GM15510 (cell line): ENCODE measurements around the gene POPDC2.

Experiments used
- POLR2A ChIP-seq: IDR thresholded peaks from 3 replicates; pipeline ENCODE4 v1.6.1; 2011; ENCODE audit warnings: borderline replicate concordance; ENCODE audit not compliant: insufficient read length; ENCODE audit errors: extremely low read depth

POPDC2 gene

DNA sequence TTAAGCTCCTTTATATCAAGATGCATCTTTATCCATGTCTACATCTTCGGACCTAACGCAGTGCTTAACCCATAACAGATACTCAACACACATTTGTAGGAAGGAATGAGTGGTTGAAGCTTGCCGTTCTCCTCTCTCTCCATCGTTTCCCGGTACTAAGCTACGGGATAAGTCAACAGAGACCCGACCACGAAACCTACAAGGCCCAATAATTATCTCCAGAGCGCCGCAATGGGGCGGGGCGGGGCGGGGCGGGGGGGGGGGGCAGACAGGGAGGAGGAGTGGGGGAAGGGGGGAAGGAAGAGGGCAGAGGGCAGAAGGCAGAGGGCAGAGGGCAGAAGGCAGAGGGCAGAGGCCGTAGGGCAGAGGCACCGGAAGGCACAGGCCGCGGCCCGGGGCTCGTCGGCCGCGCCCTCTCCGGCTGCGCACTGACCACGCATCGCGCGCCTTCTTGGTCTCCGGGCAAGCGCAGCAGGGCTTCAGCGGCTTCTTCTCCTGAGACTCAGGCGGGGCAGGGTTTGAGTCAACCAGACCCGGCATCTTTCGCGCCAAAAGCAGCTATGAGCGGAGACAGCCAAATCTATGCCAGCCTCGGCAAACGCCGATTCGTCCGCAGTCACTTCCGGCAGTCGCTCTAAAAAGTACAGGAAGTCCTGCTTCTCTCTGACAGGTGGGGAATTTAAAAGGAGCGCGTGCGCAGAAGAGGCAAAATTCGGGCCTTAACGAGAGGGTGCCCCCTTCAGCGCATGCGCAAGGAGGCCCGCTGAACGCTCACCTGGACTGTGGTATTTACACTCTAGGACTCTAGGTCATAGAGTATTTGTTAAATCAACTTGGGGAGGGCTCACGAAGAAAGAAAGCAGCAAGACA lies 16.6 kb upstream of the POPDC2 start, which contains the start of gene COX17:
TSS of gene COX17 (minus strand) at position 636 of the 870 bp plus-strand sequence. CDS start at position 540, 96 bp downstream.
- TF ChIP-seq POLR2A, result peak; percentile 45

DNA sequence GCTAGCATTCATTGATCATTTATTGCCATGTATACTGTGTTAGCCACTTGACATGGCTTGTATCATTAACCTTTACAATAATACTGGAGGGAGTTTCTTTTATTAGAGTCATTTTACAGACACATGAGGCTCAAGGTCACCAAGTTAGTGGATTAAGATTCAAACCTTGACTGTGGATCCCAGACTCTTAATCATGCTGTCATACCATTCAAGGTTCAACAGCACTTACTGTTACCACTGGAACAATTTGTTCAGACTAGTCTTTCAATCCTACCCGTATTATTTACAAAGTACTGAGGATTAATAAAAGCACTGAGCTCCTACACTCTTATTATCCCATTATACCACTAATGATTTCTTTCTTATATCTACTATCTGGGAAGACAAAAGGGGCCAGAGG lies 15.6 kb upstream of the POPDC2 start:
- no peak for TF ChIP-seq POLR2A

DNA sequence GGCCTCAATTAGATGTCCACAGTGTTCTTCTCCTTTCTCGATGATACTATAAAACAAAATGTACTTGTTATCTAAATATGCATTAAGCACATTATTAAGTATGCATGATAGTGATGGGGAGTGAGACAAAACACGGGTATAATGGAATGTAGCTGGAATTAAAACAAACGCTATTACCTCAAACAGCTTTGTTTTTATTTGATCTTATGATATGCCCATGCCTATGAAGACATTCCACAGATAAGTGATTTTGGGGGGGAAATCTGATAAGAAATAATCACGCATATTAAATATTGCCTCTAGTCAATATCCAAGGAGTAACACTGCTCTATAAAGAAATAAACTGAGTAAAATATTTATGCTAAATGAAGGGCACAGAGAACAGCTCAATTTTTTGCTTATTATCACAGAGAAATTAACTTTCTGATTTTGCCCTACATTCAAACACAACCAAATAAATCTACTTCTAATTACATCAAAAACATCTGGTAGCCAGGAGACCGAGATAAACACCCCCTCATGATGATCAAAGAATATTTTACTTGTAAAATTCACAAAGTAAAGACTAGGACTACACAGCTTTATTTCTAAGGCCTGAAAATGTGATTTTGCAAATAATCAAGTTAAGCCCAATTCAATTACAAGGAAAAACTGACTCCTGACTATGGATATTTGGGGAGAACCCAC lies 14.9 kb upstream of the POPDC2 start:
- TF ChIP-seq POLR2A, result no peak

DNA sequence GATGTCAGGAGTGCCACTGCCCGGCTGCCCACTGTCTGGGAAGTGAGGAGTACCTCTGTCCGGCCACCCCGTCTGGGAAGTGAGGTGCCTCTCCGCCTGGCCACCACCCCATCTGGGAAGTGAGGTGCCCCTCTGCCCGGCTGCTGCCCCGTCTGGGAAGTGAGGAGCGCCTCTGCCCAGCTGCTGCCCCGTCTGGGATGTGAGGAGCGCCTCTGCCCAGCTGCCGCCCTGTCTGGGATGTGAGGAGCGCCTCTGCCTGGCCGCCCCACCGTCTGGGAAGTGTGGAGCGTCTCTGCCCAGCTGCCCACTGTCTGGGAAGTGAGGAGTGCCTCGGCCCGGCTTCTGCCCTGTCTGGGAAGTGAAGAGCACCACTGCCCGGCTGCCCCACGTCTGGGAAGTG lies 13.5 kb upstream of the POPDC2 start:
- TF ChIP-seq POLR2A, result no peak

DNA sequence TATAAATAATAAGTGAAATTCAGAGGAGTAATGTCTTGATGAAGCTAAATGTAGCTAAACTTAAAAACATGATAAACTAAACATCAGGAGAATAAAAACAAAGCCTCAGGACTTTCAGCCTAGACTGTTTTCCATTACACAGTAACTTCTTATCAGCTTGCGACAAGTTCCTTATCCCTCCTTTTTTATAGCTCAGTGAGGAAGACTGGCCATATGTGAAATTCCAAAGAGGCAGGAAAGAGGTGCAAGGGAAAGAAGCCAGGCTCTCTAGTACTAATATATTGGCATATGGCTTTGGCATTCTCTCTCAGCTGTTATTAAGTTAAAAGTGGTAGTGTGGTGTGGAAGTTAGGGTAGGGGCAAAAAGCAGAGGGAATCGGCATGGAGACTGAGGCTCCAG lies 12.4 kb upstream of the POPDC2 start:
- no peak for TF ChIP-seq POLR2A

DNA sequence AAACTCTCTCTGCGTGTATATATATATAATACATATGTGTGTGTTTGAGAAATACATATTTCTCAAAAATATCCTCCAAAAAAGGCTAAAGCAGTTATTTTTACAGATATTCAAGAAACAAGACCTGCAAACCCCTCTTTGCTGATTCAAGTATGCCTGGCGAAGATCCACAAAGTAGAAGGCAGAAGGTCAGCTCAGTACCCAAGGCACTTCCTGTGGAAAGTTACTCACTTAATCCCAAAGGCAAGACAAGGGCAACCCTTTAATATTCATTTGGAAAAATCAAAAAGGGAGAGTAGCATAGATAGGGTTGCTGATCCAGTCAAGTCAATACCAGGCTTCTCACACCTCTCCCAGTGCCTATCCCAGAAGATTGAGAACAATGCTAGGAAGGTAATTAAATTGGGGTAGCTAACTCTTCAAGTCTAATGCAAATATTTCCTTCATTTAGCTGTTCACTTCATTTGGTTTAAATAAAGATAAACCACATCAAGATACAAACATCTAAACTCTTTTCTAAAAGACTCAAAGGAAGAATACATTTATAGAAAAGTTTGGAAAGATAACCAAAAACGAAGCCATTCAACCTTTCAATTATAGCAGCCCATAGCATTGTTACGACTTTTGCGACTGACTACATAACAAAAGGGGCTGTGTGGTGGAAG lies 9.6 kb upstream of the POPDC2 start:
- TF ChIP-seq POLR2A, result no peak

DNA sequence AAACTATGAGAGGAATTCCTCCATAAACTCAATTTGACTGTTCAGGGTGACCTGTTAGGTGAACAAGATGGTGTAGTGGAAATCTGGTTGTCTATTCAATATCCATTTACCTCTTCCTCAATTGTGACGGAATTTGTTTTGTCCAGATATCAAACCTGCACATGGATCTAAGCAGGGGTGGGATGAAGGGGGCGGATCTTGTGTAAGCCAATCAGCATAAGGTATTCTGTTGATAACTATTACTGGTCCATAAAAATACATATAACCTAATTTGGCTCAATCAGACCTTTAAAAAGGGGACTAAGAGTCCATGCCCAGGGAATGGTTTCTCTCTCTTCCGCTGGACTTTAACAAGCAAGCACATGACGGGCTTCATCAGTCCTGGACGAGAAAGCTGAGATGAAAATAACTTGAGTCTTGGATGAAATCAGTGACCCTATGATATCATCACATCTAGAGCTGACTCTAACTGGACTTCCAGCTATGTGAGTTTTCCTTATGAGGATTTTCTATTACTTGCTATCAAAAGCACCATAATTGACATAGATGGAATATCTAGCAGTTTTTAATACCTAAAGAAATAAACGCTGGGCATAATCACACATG lies 5.7 kb upstream of the POPDC2 start:
- TF ChIP-seq POLR2A, result no peak

DNA sequence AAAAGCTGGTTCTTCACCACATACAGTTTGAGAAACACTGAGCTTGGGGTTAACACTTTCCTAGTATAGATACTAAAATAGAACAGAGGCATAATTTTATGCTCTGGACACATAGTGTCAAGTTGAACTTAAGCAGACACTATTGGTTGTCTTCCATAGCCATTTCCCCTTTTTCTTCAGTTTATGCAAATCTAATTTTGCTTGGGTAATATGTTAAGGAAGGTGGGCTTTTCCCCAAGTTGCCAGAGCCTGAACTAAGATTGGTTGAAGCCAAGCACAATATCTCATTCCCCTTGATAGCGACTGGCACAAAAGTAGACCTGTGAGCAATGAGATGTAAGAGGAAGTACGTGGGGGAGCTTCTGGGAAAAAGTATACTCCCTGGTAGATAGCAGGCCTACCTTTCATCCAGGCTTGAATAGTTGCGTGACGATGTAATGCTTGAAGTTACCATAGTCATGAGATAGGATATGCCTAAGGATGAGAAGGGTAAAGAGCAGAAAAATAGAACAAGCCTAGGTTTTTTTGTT lies 4.5 kb upstream of the POPDC2 start:
- no peak for TF ChIP-seq POLR2A

DNA sequence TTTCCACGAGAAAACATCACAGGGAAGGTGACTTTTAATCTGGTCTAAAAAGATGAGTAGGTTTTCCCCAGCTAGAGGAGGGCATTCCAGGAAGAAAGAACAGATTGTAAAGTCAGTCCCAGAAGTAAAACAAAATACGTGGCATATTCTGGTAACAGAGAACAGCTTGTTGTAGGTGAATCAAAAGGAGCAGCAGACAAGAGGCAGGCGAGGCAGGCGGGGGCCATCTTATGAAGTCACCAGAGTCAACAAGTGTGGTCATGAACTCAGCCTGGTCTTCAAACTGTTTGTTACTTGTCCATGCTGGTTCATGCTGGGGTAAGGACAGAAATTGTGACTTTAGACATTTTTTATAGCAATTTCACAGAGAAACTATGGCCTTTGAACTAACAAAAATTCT lies 4.0 kb upstream of the POPDC2 start:
- no peak for TF ChIP-seq POLR2A

DNA sequence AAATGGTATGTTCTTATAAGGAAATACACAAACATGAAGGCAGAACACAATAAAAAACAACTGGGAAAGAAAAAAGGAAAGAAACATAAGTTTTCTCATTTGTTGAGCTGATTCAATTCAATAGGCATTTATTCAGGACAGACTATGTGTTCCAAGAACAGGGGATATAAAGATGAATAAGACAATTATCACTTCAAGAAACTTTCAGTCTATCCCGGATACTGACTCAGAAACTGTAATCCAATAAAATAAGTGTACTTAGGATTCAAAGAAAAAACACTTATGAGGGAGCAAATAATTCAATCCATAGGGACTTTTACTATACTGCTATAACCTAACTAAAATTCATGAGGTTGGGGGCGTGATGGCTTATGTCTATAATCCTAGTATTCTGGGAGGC lies 3.5 kb upstream of the POPDC2 start:
- no peak for TF ChIP-seq POLR2A

DNA sequence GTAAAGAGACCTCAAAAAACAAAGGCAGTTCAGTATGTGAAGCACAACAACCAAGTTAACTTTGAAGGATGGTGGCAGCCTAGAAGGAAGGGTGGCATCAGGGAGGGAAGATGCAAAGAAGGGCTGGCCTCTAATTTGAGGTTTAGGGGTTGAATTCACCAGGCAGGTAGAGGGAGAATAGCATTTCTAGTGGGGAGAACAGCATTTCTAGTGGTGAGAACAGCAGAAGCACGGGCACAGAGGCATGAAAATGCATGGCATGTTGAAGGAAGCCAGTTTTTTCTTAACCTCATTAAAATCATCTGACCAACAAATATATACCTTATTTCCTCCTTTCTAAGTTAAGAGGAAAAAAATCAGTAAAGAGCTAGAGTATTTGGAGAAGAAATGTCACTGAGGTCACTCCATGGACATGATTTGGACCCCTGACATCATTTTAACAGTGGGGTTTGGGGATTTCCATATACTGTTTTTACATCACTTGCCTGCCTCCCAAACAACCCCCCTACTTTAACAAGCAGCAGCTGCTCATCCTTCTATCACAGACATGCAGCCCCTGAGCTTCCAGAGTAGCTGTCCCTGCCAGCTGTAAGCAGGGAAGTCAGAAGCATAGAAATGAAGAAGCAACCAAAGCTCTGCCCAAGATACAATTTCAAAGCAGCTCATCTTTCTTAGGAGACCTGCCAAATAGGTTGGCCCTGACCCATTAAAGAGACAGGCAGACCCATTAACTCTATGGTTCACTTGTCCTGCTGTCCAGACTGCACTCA lies 2.4 kb upstream of the POPDC2 start:
- TF ChIP-seq POLR2A, result no peak

DNA sequence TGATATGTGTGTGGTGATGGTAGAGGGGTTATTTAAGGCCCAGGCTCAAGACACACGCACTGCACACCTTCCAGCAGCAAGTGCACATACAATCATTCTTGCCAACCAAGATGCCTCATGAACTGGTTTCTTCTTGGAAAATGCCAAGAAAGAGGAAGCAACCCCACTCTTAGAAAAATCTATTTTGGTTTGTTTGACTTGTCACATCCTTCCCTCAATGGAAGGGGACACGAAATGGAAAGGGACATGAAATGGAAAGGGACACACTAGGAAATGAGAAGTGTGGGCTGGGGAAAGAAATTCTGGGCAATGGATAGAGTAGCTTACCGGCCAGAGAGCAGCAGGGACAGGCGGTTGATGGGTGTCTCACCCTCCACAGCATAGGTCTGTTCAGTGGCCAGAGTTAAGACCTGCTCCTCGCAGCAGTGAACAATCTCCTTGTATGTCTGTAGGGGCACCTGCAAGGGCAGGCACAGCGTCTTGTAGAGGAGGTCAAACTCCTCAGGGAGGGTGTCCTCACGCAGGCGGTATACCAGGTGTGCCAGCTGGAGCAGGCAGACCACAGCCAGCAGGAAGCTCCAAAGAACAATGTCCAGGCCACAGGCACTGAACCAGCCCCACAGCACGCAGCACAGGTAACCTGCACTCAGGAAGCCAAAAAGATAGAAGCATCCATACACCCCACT lies 640 bp downstream of the POPDC2 start:
- no peak for TF ChIP-seq POLR2A

DNA sequence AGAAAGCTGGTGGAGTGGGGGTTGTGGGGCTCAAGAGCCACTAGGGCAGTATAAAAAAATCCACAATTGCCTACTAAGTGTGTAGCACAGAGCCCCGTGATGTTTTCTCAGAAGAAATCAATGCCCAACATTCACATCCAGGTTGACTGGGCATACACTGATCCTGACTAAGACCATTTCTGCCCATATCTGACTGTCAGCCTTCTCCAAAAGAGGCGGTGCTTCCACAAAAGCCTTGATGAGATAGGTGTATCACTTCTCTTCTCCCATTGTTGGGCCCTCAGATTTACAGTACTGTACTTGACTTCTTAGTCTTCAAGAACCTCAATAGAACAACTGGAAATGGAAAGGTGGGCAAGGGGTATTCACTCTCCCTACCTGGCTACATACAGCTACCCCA lies 1.4 kb downstream of the POPDC2 start:
- TF ChIP-seq POLR2A, result no peak
